A549 (cell line): Measurements from ENCODE around the gene DCT. TPM values are rescaled to one million over a fixed set of nuclear protein-coding genes. Genes with fewer than 3 reads are reported as not detected.

Experiments used
- ATAC-seq, 2 experiments: fragments of 200-7000 bp in 1 of 2; fragments of >200 bp in 1 of 2; cut with Nextera tagmentation in 1 of 2; cut with Tn5 transposase in 1 of 2; 3 replicates each; pipeline versions ENCODE4 v1.8.0 to v1.9.1; 2018 to 2020; ENCODE audit warnings: mild to moderate bottlenecking in 1 of 2, moderate library complexity in 1 of 2
- CTCF ChIA-PET: fragments of 300-600 bp; sonication (Branson Sonifier 250); formaldehyde crosslinking; extraction: SDS; loops from one replicate; lab custom pipeline; 2021; ENCODE audit warnings: antibody characterized with exemption, inconsistent platforms; lab: Yijun Ruan, JAX
- POLR2A ChIA-PET: fragments of 350-600 bp; formaldehyde crosslinking; extraction: SDS; loops from one replicate; lab custom pipeline; 2021; ENCODE audit warnings: antibody characterized with exemption, inconsistent platforms; lab: Yijun Ruan, JAX
- DNase-seq, 2 experiments: peaks; one replicate each; pipeline versions ENCODE4 v3.0.0 to v3.0.0-alpha.2; 2011 to 2016; ENCODE audit warnings: low read depth in 1 of 2, low spot score in 1 of 2
- FAIRE-seq: peaks from 2 replicates; lab custom pipeline; 2011; peaks lifted over from hg19 to GRCh38; lab: Jason Lieb, UNC
- H3K27ac ChIP-seq, 2 experiments: fragments of >200 bp; sonication (Bioruptor Twin); formaldehyde crosslinking; 3 replicates each; pipeline ENCODE4 v1.5.1; 2016 to 2017
- H3K4me1 ChIP-seq: fragments of >200 bp; sonication (Bioruptor Twin); formaldehyde crosslinking; 3 replicates; pipeline ENCODE4 v1.6.1; 2016
- H3K4me2 ChIP-seq: fragments of >200 bp; sonication (Bioruptor Twin); formaldehyde crosslinking; 3 replicates; pipeline ENCODE4 v1.6.1; 2016
- H3K4me3 ChIP-seq: fragments of >200 bp; sonication (Bioruptor Twin); formaldehyde crosslinking; 3 replicates; pipeline ENCODE4 v1.5.1; 2016
- H3K9me3 ChIP-seq: fragments of >200 bp; sonication (Bioruptor Twin); formaldehyde crosslinking; 3 replicates; pipeline ENCODE4 v1.6.1; 2016
- BHLHE40 ChIP-seq: IDR thresholded peaks from 2 replicates; pipeline ENCODE4 v1.6.1; 2012; ENCODE audit warnings: low read depth, low read length, inconsistent platforms
- CBX2 ChIP-seq: fragments of 200-600 bp; sonication (generic); IDR thresholded peaks from 2 replicates; pipeline ENCODE4 v1.6.1; 2016; ENCODE audit warnings: low read depth, mild to moderate bottlenecking, borderline replicate concordance
- ESRRA ChIP-seq: fragments of 150-350 bp; IDR thresholded peaks from 2 replicates; pipeline ENCODE4 v1.6.1; 2014; ENCODE audit warnings: mild to moderate bottlenecking, low read length, borderline replicate concordance
- HDAC2 ChIP-seq: fragments of 200-600 bp; sonication (generic); IDR thresholded peaks from 2 replicates; pipeline ENCODE4 v1.6.1; 2016
- HEYL ChIP-seq: fragments of 250-450 bp; sonication (Bioruptor Pico); IDR thresholded peaks from 2 replicates; pipeline ENCODE4 v1.8.0; 2021; ENCODE audit warnings: mild to moderate bottlenecking, moderate library complexity
- HOXA7 ChIP-seq: fragments of 250-450 bp; sonication (Bioruptor Pico); IDR thresholded peaks from 2 replicates; pipeline ENCODE4 v1.5.0; 2020; ENCODE audit warnings: mild to moderate bottlenecking, moderate library complexity
- HOXB13 ChIP-seq: fragments of 250-450 bp; sonication (Bioruptor Pico); IDR thresholded peaks from 2 replicates; pipeline ENCODE4 v1.5.0; 2020; ENCODE audit warnings: low read depth, mild to moderate bottlenecking, moderate library complexity
- MAFK ChIP-seq: fragments of 450-650 bp; IDR thresholded peaks from 2 replicates; pipeline ENCODE4 v1.6.1; 2014; ENCODE audit not compliant: partially characterized antibody
- MYC ChIP-seq: IDR thresholded peaks from 2 replicates; pipeline ENCODE4 v1.6.1; 2012; ENCODE audit warnings: mild to moderate bottlenecking, inconsistent platforms, low read length, improper control_type of control experiment, borderline replicate concordance
- NR3C1 ChIP-seq: fragments of >200 bp; sonication (Bioruptor Twin); formaldehyde crosslinking; IDR thresholded peaks from 3 replicates; pipeline ENCODE4 v1.6.1; 2017
- PHF8 ChIP-seq: fragments of 200-600 bp; sonication (generic); IDR thresholded peaks from 2 replicates; pipeline ENCODE4 v1.6.1; 2016; ENCODE audit warnings: low read depth, mild to moderate bottlenecking, antibody characterized with exemption, moderate library complexity, borderline replicate concordance
- POLR2AphosphoS2 ChIP-seq: conservative IDR thresholded peaks from 2 replicates; pipeline ENCODE4 v1.6.1; 2012; ENCODE audit warnings: low read length, improper control_type of control experiment, inconsistent platforms
- TP53 ChIP-seq: fragments of 250-450 bp; sonication (Bioruptor Pico); IDR thresholded peaks from 2 replicates; pipeline ENCODE4 v1.5.0; 2021; ENCODE audit warnings: mild to moderate bottlenecking, moderate library complexity
- ZC3H11A ChIP-seq: fragments of 450-650 bp; IDR thresholded peaks from 2 replicates; pipeline ENCODE4 v1.6.1; 2014; ENCODE audit warnings: antibody characterized with exemption, mild to moderate bottlenecking
- ZFP36 ChIP-seq: fragments of 450-650 bp; IDR thresholded peaks from 2 replicates; pipeline ENCODE4 v1.6.1; 2014; ENCODE audit warnings: borderline replicate concordance; ENCODE audit not compliant: partially characterized antibody
- ZSCAN20 ChIP-seq: fragments of 250-450 bp; sonication (Bioruptor Pico); IDR thresholded peaks from 2 replicates; pipeline ENCODE4 v1.8.0; 2022; ENCODE audit warnings: mild to moderate bottlenecking, moderate library complexity
- WGBS: methylation state at CpG from one replicate; pipeline ENCODE4 v1.1.6; 2017; ENCODE audit errors: missing lambda C conversion rate; 5-methylcytosine and 5-hydroxymethylcytosine counted together
- polyA plus RNA-seq, 4 experiments: library from polyadenylated mRNA; depleted of rRNA in 3 of 4; stranded (reverse); fragments of >200 nt; fragmentation: RNase III in 1 of 4; extraction: RNeasy Plus Mini Kit Qiagen cat#74134 plus additional on column Dnase treatment in 1 of 4; gene quantifications; 2 replicates in 3 of 4; 3 replicates in 1 of 4; pipeline ENCODE4 v1.2.3, GENCODE V29; 2011 to 2017
- TF ChIP-seq, protein P1 (sequence below): fragments of 250-450 bp; sonication (Bioruptor Pico); IDR thresholded peaks from 2 replicates; pipeline ENCODE4 v1.5.0; 2020; ENCODE audit warnings: low read depth, mild to moderate bottlenecking, moderate library complexity
- TF ChIP-seq, protein P2 (sequence below): fragments of >200 bp; sonication (Bioruptor Twin); formaldehyde crosslinking; IDR thresholded peaks from 2 replicates; pipeline ENCODE4 v1.6.1; 2016
- TF ChIP-seq, protein P3 (sequence below): fragments of 250-450 bp; sonication (Bioruptor Pico); IDR thresholded peaks from 2 replicates; pipeline ENCODE4 v1.5.0; 2021; ENCODE audit warnings: mild to moderate bottlenecking, moderate library complexity, borderline replicate concordance
- TF ChIP-seq, protein P4 (sequence below): fragments of >200 bp; sonication (Bioruptor Twin); formaldehyde crosslinking; IDR thresholded peaks from 3 replicates; pipeline ENCODE4 v1.5.1; 2016

The DCT gene
- polyA plus RNA-seq, 2 of the 4 experiments (the other 2 are of a cell fraction) = 0.03 TPM; not detected in 1

DNA sequence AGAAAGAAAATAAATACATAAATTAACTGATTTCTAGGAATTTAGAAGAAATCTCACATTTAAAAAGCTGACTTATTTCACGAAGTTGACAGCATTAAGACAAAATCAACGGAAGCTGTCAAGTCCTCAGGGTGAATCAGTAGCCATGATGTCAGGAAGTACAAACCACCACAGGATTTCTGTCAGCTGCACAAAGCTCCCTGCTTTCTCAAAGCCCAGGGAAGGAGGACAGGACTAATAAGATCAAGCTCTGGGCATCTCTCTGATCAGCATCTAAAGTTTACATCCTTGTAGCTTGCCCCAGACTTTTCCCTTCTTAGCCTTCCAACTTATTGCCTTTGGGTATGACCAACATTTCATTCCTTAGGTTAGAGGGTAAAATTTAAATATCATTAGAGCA lies 9.4 kb downstream of the DCT start:
- 73% methylated on average over 2 of the region's 2 CpGs for WGBS
- no peak for FAIRE-seq
- H3K4me2 ChIP-seq = no peak overlapping the region

DNA sequence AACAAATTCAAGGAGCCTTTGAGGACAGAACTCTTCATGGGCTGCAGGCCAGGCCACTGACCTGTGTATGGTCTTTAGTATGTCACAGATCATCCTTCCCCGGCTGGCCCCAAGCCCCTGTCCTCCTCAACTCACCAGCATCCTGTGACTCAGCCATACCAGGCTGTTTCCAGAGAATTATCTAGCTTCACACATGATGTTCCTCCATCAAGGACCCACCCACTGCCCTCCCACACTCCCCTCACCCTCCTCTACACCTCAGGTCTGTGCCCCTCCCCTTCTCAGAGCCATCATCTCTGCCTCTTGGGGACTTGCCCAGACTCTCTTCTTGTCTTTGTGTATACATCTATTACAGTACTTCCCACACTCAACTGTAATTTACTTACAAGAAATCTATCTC lies 14.7 kb downstream of the DCT start:
- Histone ChIP-seq H3K27ac (no peak overlapping the region), H3K4me1 (no peaks in the 10 kb centered on the region), H3K4me3 (no peak overlapping the region), H3K9me3 (no peaks in the 10 kb centered on the region), H3K4me2 (no peak overlapping the region)
- ChIA-PET CTCF (no interaction called here), POLR2A (no interaction called here)
- 33% methylated on average over 1 of the region's 1 CpG for WGBS
- ATAC-seq (no peak), DNase-seq (no peak), FAIRE-seq (no peak)
- TF ChIP-seq POLR2AphosphoS2 (no peak), HOXA7 (no peak), MYC (no peak), NR3C1 (no peak), ZFP36 (no peak), BHLHE40 (no peak), ZC3H11A (no peak), CBX2 (no peak)
- TF ChIP-seq, protein P1, sequence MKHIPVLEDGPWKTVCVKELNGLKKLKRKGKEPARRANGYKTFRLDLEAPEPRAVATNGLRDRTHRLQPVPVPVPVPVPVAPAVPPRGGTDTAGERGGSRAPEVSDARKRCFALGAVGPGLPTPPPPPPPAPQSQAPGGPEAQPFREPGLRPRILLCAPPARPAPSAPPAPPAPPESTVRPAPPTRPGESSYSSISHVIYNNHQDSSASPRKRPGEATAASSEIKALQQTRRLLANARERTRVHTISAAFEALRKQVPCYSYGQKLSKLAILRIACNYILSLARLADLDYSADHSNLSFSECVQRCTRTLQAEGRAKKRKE (CRISPR knock-in tag) = no peak

More for the DNA sequence above, 9.4 kb downstream of the DCT start:
- Histone ChIP-seq H3K4me3 (no peak overlapping the region), H3K9me3 (no peaks in the 10 kb centered on the region)
- no peak for DNase-seq
- POLR2A ChIA-PET = no interaction called here
- TF ChIP-seq ESRRA (no peak), HOXB13 (no peak), ZFP36 (no peak), HEYL (CRISPR knock-in tag) (no peak)
- TF ChIP-seq, all 56 proteins: peak for 0
- no peak overlapping the region for H3K27ac ChIP-seq
- CTCF ChIA-PET = no interaction called here
- H3K4me1 ChIP-seq = no peaks in the 10 kb centered on the region
- no peak for ATAC-seq

DNA sequence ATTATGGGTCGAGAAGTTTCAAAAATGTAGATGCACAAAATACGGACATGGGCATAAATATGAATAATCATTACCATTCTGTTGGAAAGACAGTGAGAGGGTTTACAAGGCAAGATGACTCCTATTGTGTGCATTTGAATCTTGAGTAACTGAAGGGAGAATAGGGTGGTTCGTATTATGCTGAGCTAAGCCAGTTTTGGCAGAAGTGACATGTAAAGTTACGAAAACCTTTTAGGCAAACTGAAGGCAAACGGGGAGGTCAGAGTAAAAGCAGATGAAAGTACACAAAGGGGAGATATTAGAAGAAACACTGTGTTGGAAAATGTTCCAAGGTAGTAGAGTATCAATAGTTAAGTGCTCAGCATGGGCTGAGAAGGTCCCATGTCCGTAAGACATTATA lies 16.8 kb downstream of the DCT start:
- Histone ChIP-seq H3K4me2 (no peak overlapping the region), H3K9me3 (no peaks in the 10 kb centered on the region), H3K4me3 (no peak overlapping the region), H3K27ac (no peak overlapping the region), H3K4me1 (no peaks in the 10 kb centered on the region)
- ATAC-seq (no peak), DNase-seq (no peak), FAIRE-seq (no peak)
- TF ChIP-seq, protein P2, sequence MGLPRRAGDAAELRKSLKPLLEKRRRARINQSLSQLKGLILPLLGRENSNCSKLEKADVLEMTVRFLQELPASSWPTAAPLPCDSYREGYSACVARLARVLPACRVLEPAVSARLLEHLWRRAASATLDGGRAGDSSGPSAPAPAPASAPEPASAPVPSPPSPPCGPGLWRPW = no peak
- no peak for TF ChIP-seq ZSCAN20 (CRISPR knock-in tag)
- TF ChIP-seq MAFK = peak; percentile 42
- POLR2A ChIA-PET = no interaction called here
- CTCF ChIA-PET = no interaction called here
- WGBS = 76% methylated on average over 5 of the region's 6 CpGs

DNA sequence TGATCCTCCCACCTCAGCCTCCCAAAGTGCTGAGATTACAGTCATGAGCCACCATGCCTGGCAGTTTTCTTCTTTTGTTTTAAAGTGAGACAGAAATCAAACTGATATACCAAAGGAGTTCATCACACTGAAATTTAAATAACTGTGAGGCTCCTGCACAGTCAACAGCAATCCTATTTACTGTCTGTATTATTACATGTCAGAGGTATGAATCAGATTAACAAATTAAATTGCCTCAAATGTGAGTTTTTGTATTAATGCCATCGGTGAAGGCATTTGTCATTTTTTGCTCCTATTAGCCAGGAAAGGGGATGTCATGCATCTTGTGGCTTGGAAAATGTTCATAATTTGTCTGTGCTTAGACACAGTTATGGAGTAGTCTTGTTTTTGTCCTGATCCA lies 20.4 kb downstream of the DCT start:
- POLR2A ChIA-PET = no interaction called here

More for the DNA sequence above, 20.4 kb downstream of the DCT start:
- CTCF ChIA-PET = no interaction called here
- H3K27ac ChIP-seq = no peak overlapping the region
- no peaks in the 10 kb centered on the region for H3K4me1 ChIP-seq
- ATAC-seq (no peak), FAIRE-seq (no peak), DNase-seq (no peak)
- no peak overlapping the region for H3K4me2 ChIP-seq
- no peaks in the 10 kb centered on the region for H3K9me3 ChIP-seq
- no peak for TF ChIP-seq HDAC2
- TF ChIP-seq TP53 (CRISPR knock-in tag) = no peak
- TF ChIP-seq PHF8 = no peak
- TF ChIP-seq, protein P3, sequence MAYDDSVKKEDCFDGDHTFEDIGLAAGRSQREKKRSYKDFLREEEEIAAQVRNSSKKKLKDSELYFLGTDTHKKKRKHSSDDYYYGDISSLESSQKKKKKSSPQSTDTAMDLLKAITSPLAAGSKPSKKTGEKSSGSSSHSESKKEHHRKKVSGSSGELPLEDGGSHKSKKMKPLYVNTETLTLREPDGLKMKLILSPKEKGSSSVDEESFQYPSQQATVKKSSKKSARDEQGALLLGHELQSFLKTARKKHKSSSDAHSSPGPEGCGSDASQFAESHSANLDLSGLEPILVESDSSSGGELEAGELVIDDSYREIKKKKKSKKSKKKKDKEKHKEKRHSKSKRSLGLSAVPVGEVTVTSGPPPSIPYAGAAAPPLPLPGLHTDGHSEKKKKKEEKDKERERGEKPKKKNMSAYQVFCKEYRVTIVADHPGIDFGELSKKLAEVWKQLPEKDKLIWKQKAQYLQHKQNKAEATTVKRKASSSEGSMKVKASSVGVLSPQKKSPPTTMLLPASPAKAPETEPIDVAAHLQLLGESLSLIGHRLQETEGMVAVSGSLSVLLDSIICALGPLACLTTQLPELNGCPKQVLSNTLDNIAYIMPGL (CRISPR knock-in tag) = no peak
- TF ChIP-seq, protein P4, sequence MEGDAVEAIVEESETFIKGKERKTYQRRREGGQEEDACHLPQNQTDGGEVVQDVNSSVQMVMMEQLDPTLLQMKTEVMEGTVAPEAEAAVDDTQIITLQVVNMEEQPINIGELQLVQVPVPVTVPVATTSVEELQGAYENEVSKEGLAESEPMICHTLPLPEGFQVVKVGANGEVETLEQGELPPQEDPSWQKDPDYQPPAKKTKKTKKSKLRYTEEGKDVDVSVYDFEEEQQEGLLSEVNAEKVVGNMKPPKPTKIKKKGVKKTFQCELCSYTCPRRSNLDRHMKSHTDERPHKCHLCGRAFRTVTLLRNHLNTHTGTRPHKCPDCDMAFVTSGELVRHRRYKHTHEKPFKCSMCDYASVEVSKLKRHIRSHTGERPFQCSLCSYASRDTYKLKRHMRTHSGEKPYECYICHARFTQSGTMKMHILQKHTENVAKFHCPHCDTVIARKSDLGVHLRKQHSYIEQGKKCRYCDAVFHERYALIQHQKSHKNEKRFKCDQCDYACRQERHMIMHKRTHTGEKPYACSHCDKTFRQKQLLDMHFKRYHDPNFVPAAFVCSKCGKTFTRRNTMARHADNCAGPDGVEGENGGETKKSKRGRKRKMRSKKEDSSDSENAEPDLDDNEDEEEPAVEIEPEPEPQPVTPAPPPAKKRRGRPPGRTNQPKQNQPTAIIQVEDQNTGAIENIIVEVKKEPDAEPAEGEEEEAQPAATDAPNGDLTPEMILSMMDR = no peak
- 44% methylated on average over 1 of the region's 1 CpG for WGBS
- no peak overlapping the region for H3K4me3 ChIP-seq
